Loucy (cell line): ENCODE results near the gene CHST9.

Experiments
- CTCF ChIP-seq: fragments of 200-600 bp; sonication (generic); conservative IDR thresholded peaks from 2 replicates; pipeline ENCODE4 v1.5.1; 2014; ENCODE audit warnings: mild to moderate bottlenecking, antibody characterized with exemption, low read length
- EZH2phosphoT487 ChIP-seq: fragments of 200-600 bp; IDR thresholded peaks from 2 replicates; pipeline ENCODE4 v1.6.1; 2018; ENCODE audit warnings: antibody characterized with exemption, mild to moderate bottlenecking, moderate library complexity, borderline replicate concordance

GRCh38 chr18:26863921-26864497, 321.1 kb downstream of the CHST9 start:
- TF ChIP-seq CTCF: no peak
- no peak for TF ChIP-seq EZH2phosphoT487
